Naive thymus-derived CD4-positive, alpha-beta T cell (primary cell): Measurements from ENCODE around the gene HNRNPA1L2. TPM values are rescaled to one million over a fixed set of nuclear protein-coding genes. Genes with fewer than 3 reads are reported as not detected.
"Not testable (repeated sequence)": the region's sequence is repeated elsewhere in the genome, so short reads cannot be mapped to it uniquely, and the experiment has no call there.

Source experiments
- ATAC-seq: fragments of 150-1000 bp; cut with Tn5 transposase; 2 replicates; pipeline ENCODE4 v1.10.0; 2021; ENCODE audit warnings: mild to moderate bottlenecking, moderate library complexity
- CTCF ChIA-PET: fragments of 350-600 bp; sonication (Branson Sonifier 250); formaldehyde crosslinking; loops from one replicate; lab custom pipeline; 2021; ENCODE audit warnings: antibody characterized with exemption; lab: Charles Lee
- POLR2A ChIA-PET: fragments of 350-600 bp; sonication (Branson Sonifier 250); formaldehyde crosslinking; loops from one replicate; lab custom pipeline; 2021; ENCODE audit warnings: antibody characterized with exemption, inconsistent platforms; lab: Charles Lee
- DNase-seq, 9 donors: peaks; one replicate each; pipeline versions ENCODE4 v3.0.0 to v3.0.0-alpha.2; 2020 to 2022; ENCODE audit warnings: mixed read lengths in 1 of 9
- H3K27ac ChIP-seq: one replicate; pipeline ENCODE4 v1.7.0; 2013; ENCODE audit warnings: mild to moderate bottlenecking, low read depth, low read length, moderate library complexity
- H3K27me3 ChIP-seq, 2 donors: one replicate each; pipeline ENCODE4 v1.7.0; 2013; ENCODE audit warnings: low read length in 2 of 2, mild to moderate bottlenecking in 2 of 2, moderate library complexity in 2 of 2; ENCODE audit not compliant: control insufficient read depth in 2 of 2, insufficient read depth in 2 of 2
- H3K36me3 ChIP-seq, 3 experiments: 1 replicate in 2 of 3; 2 replicates in 1 of 3; pipeline ENCODE4 v1.7.0; 2013; ENCODE audit warnings: low read length in 3 of 3, mild to moderate bottlenecking in 3 of 3, moderate library complexity in 1 of 3; ENCODE audit not compliant: insufficient read depth in 3 of 3, control insufficient read depth in 2 of 3
- H3K4me1 ChIP-seq, 2 donors: one replicate each; pipeline ENCODE4 v1.7.0; 2013; ENCODE audit warnings: low read length in 2 of 2, mild to moderate bottlenecking in 2 of 2, moderate library complexity in 1 of 2; ENCODE audit not compliant: control insufficient read depth in 2 of 2, insufficient read depth in 2 of 2
- H3K4me3 ChIP-seq: 2 replicates; pipeline ENCODE4 v1.7.0; 2013; ENCODE audit warnings: mild to moderate bottlenecking, low read length
- H3K9me3 ChIP-seq, 3 experiments: 1 replicate in 2 of 3; 2 replicates in 1 of 3; pipeline ENCODE4 v1.7.0; 2013; ENCODE audit warnings: low read length in 3 of 3; ENCODE audit not compliant: control insufficient read depth in 2 of 3
- H3K27ac Mint-ChIP-seq, 9 donors: one replicate each; pipeline ENCODE4 v1.8.0; 2020 to 2022; ENCODE audit warnings: mixed read lengths in 9 of 9, mild to moderate bottlenecking in 8 of 9, moderate library complexity in 5 of 9, inconsistent platforms in 2 of 9
- H3K27me3 Mint-ChIP-seq, 5 donors: one replicate each; pipeline ENCODE4 v1.8.0; 2021 to 2022; ENCODE audit warnings: mixed read lengths in 5 of 5, mild to moderate bottlenecking in 1 of 5
- H3K36me3 Mint-ChIP-seq, 5 donors: one replicate each; pipeline ENCODE4 v1.8.0; 2020 to 2022; ENCODE audit warnings: mixed read lengths in 5 of 5, mild to moderate bottlenecking in 3 of 5, inconsistent platforms in 1 of 5
- H3K4me1 Mint-ChIP-seq, 7 donors: one replicate each; pipeline ENCODE4 v1.8.0; 2020 to 2022; ENCODE audit warnings: mixed read lengths in 7 of 7, mild to moderate bottlenecking in 3 of 7, inconsistent platforms in 1 of 7
- H3K4me3 Mint-ChIP-seq, 10 donors: one replicate each; pipeline ENCODE4 v1.8.0; 2020 to 2022; ENCODE audit warnings: mild to moderate bottlenecking in 10 of 10, mixed read lengths in 10 of 10, moderate library complexity in 6 of 10, inconsistent platforms in 2 of 10
- H3K9me3 Mint-ChIP-seq, 11 donors: one replicate each; pipeline ENCODE4 v1.8.0; 2020 to 2022; ENCODE audit warnings: mixed read lengths in 11 of 11, mild to moderate bottlenecking in 4 of 11, inconsistent platforms in 1 of 11, moderate library complexity in 1 of 11
- intact Hi-C, 2 donors: fragments of 100-400 bp; cut with micrococcal nuclease; formaldehyde crosslinking; loops; one replicate each; pipeline ENCODE4 v1.15.1; 2023
- polyA plus RNA-seq, 2 donors: library from polyadenylated mRNA; unstranded; fragments of 300-500 nt; fragmentation: Illumina TruSeq; gene quantifications; one replicate each; pipeline ENCODE4 v1.2.3, GENCODE V29; 2021
- total RNA-seq, 6 experiments: library from RNA in 5 of 6; stranded (reverse) in 5 of 6; gene quantifications; 1 replicate in 5 of 6; 2 replicates in 1 of 6; pipeline ENCODE4 v1.2.3 and lab custom pipeline; 2021 to 2026

The HNRNPA1L2 gene
- total RNA-seq (10 to 100 TPM; 11.8 to 21.1 (median 13.8) TPM), polyA plus RNA-seq (10 to 100 TPM in 1 of 2 donors, 1 to 10 TPM in 1; 8.0 to 15.1 TPM), total RNA-seq (lab: John Stamatoyannopoulos, UW) (not detected)

DNA sequence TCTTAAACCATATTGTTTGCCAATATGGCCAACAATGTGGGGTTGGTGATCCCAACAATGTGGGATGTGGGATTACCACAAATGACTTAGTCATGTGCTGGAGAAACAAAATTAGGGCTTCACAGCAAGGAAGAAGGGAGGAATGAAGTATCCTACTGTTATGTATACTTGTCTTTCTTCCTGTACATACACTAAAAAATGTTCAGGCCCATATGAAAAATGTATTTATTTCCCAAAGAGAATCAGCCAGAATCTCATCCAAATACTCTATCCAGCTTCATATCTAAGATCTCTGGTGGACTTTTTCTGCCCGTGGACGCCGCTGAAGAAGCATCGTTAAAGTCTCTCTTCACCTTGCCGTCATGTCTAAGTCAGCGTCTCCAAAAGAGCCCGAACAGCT lies at the start of gene HNRNPA1L2:
Gene HNRNPA1L2, plus strand, starts transcription at position 301 of the 400 bp plus-strand sequence. Its CDS starts 62 bp downstream, at position 363.
- no peaks in the 10 kb centered on the region for H3K9me3 ChIP-seq
- POLR2A ChIA-PET = no interaction called here
- CTCF ChIA-PET = no interaction called here
- peaks cover 17 to 37% (median 30%) of the 10 kb centered on the region in 5 donors for H3K36me3 Mint-ChIP-seq
- no peak within 1 kb of the TSS for H3K4me3 Mint-ChIP-seq
- H3K4me1 ChIP-seq = no peaks in the 10 kb centered on the region
- H3K27ac ChIP-seq = no peak within 1 kb of the TSS
- intact Hi-C loops = no loop called here
- H3K27ac Mint-ChIP-seq = peak within 1 kb of the TSS in 2 of 9 donors; percentile 2 to 67
- H3K36me3 ChIP-seq = peaks cover 0 to 30% (median 6%) of the 10 kb centered on the region in 3 experiments
- no peaks in the 10 kb centered on the region for H3K9me3 Mint-ChIP-seq
- DNase-seq = no peak
- H3K27me3 ChIP-seq = no peaks in the 10 kb centered on the region
- ATAC-seq = no peak
- H3K27me3 Mint-ChIP-seq = no peaks in the 10 kb centered on the region
- no peak within 1 kb of the TSS for H3K4me3 ChIP-seq
- peaks cover 0 to 10% (median 0%) of the 10 kb centered on the region in 7 donors for H3K4me1 Mint-ChIP-seq

DNA sequence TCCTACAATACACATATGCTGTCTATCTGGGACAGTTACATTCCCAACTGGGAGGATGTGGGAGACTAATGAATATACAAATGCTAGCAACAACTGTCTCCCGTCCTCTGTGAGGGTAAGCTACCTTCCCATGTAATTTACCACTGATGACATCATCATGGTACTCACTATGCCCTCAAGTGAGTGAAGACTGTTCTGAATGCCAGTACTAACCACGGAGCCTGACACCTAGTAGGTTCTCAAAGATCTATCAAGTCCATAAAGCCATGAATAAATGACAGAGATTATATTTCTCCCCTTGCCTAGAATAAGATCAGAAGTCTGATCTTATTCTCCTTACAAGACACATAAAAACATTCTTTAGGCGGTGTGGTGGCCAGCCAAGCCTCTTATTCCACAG lies 49.1 kb upstream of the HNRNPA1L2 start:
- H3K9me3 Mint-ChIP-seq, H3K27ac Mint-ChIP-seq: not testable (repeated sequence)

DNA sequence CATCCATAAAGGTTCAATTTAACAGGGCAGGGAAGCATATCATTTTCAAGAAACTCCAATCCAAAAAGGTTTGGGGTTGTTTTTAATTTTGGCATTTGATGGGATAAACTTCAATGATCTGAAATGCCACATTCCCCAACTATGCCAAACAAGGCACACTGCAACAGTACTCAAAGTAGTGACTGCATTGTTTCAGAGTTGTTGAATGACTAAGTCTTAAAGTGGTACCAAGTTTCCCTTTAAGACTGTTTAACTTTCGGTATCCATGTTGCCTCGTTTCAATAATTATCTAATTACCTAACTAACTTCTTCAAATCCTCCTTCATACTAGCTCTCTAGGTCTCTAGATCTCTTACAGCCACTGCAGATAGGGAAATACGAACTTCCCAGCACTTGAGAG lies 48.4 kb upstream of the HNRNPA1L2 start:
- H3K27ac Mint-ChIP-seq, H3K27me3 ChIP-seq, intact Hi-C loops, POLR2A ChIA-PET, H3K4me1 Mint-ChIP-seq, H3K4me3 Mint-ChIP-seq, H3K9me3 Mint-ChIP-seq, DNase-seq, ATAC-seq, H3K27ac ChIP-seq, H3K4me1 ChIP-seq, H3K36me3 Mint-ChIP-seq, CTCF ChIA-PET, H3K9me3 ChIP-seq, H3K4me3 ChIP-seq, H3K36me3 ChIP-seq: not testable (repeated sequence)
- H3K27me3 Mint-ChIP-seq = peaks cover 30 to 69% (median 61%) of the 10 kb centered on the region in 5 donors

More for the DNA sequence above, 49.1 kb upstream of the HNRNPA1L2 start:
- intact Hi-C loops, H3K4me1 Mint-ChIP-seq, ATAC-seq, H3K36me3 Mint-ChIP-seq, H3K9me3 ChIP-seq, H3K27ac ChIP-seq, H3K4me1 ChIP-seq, H3K27me3 ChIP-seq, POLR2A ChIA-PET, H3K4me3 Mint-ChIP-seq, H3K4me3 ChIP-seq, CTCF ChIA-PET, H3K36me3 ChIP-seq, DNase-seq: not testable (repeated sequence)
- H3K27me3 Mint-ChIP-seq = peaks cover 27 to 63% (median 59%) of the 10 kb centered on the region in 5 donors

DNA sequence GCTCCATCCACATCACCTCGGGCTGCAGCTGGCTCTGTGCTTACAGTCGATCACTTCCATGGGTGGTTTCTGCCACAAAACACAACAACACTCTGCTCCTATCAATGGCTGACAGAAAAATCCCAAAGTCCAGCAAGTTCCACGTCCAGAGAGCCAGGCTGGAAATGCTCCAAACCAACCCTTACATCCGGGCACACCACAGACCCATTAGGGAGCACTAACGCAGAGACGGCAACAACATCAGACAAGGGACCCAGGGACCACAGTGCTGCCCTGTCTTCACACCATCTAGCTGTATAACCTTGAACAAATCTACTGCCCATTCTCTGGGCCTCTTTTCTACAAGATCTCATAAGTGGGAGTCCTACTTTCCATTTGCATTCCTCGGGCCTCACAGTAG lies 47.9 kb upstream of the HNRNPA1L2 start:
- H3K4me1 Mint-ChIP-seq, H3K4me1 ChIP-seq, H3K9me3 ChIP-seq, ATAC-seq, H3K27me3 ChIP-seq, DNase-seq, H3K36me3 ChIP-seq, CTCF ChIA-PET, H3K27ac ChIP-seq, POLR2A ChIA-PET, H3K4me3 Mint-ChIP-seq, H3K9me3 Mint-ChIP-seq, intact Hi-C loops, H3K36me3 Mint-ChIP-seq, H3K4me3 ChIP-seq, H3K27ac Mint-ChIP-seq: not testable (repeated sequence)
- peaks cover 32 to 74% (median 61%) of the 10 kb centered on the region in 5 donors for H3K27me3 Mint-ChIP-seq

DNA sequence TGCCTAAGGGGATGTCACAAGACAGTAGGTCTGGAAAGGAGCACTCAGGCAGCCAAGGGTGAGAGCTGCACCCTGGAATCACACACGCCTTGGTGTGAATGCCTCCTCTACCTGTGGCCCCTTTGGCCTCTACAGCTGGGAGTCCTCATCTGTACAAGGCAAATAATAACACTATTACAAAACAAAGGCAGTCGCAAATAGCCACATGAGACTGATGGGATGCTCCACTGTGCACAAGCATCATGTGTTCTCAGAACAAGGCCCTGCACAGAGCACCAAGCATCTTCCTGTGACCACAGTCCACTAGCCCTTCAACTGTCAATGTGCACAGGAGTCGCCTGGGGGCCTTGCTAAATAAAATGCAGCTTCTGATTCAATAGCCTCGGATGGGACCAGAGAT lies 44.6 kb upstream of the HNRNPA1L2 start:
- intact Hi-C loops = no loop called here
- peaks cover 0 to 2% (median 0%) of the 10 kb centered on the region in 5 donors for H3K36me3 Mint-ChIP-seq
- POLR2A ChIA-PET = no interaction called here
- H3K4me3 Mint-ChIP-seq = no peak overlapping the region
- Histone ChIP-seq H3K27me3 (no peaks in the 10 kb centered on the region), H3K36me3 (no peaks in the 10 kb centered on the region), H3K4me3 (no peak overlapping the region), H3K9me3 (no peaks in the 10 kb centered on the region), H3K27ac (no peak overlapping the region), H3K4me1 (peaks cover 0 to 5% of the 10 kb centered on the region in 2 donors)
- no peak for DNase-seq
- peaks cover 22 to 62% (median 48%) of the 10 kb centered on the region in 5 donors for H3K27me3 Mint-ChIP-seq
- no peak overlapping the region for H3K27ac Mint-ChIP-seq
- H3K9me3 Mint-ChIP-seq = no peaks in the 10 kb centered on the region
- no peak for ATAC-seq
- H3K4me1 Mint-ChIP-seq = peaks cover 5 to 16% (median 12%) of the 10 kb centered on the region in 7 donors
- CTCF ChIA-PET = no interaction called here

DNA sequence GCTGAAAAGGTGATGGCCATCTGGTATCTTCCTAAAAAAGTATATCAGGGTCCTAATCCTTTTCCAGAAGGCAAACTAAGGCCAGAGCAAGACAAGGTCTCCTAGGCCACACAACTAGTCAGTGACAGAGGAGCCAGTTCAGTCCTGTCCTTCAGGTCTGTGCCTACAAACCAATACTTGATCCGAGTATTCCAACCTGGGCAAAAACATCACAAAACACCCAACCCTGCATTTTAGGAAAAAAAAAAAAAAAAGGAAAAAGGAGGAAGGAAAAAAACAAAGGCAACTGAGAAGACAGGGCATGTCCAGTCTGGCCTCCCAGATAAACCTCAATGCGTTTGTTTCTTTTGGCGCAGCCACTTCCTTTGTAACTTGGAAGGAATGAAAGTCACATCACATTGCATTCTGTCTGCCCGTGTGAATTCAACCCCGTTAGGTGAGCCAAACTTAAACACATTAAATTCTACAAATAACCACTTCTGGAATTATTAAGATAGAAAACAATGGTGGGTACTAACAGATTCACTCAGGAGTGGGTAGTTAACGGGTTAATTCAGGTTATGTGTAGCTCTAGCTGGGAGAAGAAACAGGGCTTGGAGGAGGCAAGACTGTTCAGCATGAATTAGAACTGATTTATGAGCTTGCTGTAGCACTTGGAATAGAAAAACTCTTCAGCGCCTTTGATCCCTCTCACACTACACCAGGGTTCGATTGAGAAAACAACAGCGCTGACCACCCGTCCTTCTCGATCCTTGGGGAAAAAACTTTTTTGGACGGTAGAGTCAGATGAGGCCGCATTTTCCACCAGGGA lies 43.0 kb upstream of the HNRNPA1L2 start:
- Mint-ChIP-seq H3K27ac (no peak overlapping the region), H3K4me1 (peaks cover 5 to 16% (median 12%) of the 10 kb centered on the region in 7 donors), H3K4me3 (peak overlapping the region; percentile 59 to 83 (median 77)), H3K27me3 (peaks cover 18 to 56% (median 40%) of the 10 kb centered on the region in 5 donors), H3K36me3 (peaks cover 0 to 3% (median 0%) of the 10 kb centered on the region in 5 donors), H3K9me3 (peaks cover 0 to 2% (median 0%) of the 10 kb centered on the region in 11 donors)
- DNase-seq (no peak), ATAC-seq (no peak)
- intact Hi-C loops = no loop called here
- Histone ChIP-seq H3K27me3 (no peaks in the 10 kb centered on the region), H3K4me3 (no peak overlapping the region), H3K4me1 (peaks cover 0 to 5% of the 10 kb centered on the region in 2 donors), H3K9me3 (no peaks in the 10 kb centered on the region), H3K27ac (no peak overlapping the region), H3K36me3 (no peaks in the 10 kb centered on the region)
- ChIA-PET POLR2A (no interaction called here), CTCF (no interaction called here)
